SK-N-MC (cell line): ENCODE results near the gene DYNC2I2.

Experiments used
- EZH2 ChIP-seq: fragments of 200-600 bp; sonication (generic); IDR thresholded peaks from one replicate; pipeline ENCODE4 v1.6.1; 2017; ENCODE audit warnings: antibody characterized with exemption
- POLR2AphosphoS5 ChIP-seq: IDR thresholded peaks from 2 replicates; pipeline ENCODE4 v1.6.1; 2012; ENCODE audit warnings: mild to moderate bottlenecking, low read depth, low read length, borderline replicate concordance

DNA sequence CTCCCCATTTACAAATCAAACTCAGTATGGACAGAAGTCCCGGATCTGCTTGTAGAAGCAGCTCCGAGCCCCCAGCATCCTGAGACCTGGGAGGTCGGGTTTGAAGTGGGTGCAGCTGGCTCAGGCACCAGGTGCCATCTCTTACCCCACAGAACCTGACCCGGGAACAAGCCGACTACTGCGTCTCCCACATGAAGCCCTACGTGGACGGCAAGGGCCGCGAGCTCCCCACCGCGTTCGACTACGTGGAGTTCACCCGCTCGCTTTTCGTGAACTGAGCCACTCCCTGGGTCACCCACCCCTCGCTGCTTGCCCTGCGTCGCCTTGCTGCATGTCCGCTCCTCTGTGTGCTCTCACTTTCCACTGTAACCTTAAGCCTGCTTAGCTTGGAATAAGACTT, 23.6 kb downstream of the DYNC2I2 start:
- TF ChIP-seq EZH2 (no peak), POLR2AphosphoS5 (no peak)
